Duodenal mucosa (tissue), 2 donors: Measurements from ENCODE around the gene LILRB4.
"Not testable (repeated sequence)": the region's sequence is repeated elsewhere in the genome, so short reads cannot be mapped to it uniquely, and the experiment has no call there.

Experiments used
- H3K27ac ChIP-seq: one replicate; pipeline ENCODE4 v1.7.0; 2013; ENCODE audit warnings: low read depth, low read length
- H3K27me3 ChIP-seq, 2 donors: one replicate each; pipeline ENCODE4 v1.7.0; 2013; ENCODE audit warnings: low read length in 2 of 2, control low read depth in 1 of 2; ENCODE audit not compliant: insufficient read depth in 2 of 2, control insufficient read depth in 1 of 2
- H3K36me3 ChIP-seq, 2 donors: one replicate each; pipeline ENCODE4 v1.7.0; 2013; ENCODE audit warnings: low read length in 2 of 2, control low read depth in 1 of 2; ENCODE audit not compliant: insufficient read depth in 2 of 2, control insufficient read depth in 1 of 2
- H3K4me1 ChIP-seq, 2 donors: one replicate each; pipeline ENCODE4 v1.7.0; 2013; ENCODE audit warnings: low read length in 2 of 2, control low read depth in 1 of 2; ENCODE audit not compliant: insufficient read depth in 2 of 2, control insufficient read depth in 1 of 2
- H3K4me3 ChIP-seq, 2 donors: one replicate each; pipeline ENCODE4 v1.7.0; 2013; ENCODE audit warnings: low read length in 2 of 2, low read depth in 1 of 2
- H3K9ac ChIP-seq, 2 donors: one replicate each; pipeline ENCODE4 v1.7.0; 2013; ENCODE audit warnings: low read length in 2 of 2, low read depth in 1 of 2
- H3K9me3 ChIP-seq, 2 donors: one replicate each; pipeline ENCODE4 v1.7.0; 2013; ENCODE audit warnings: low read length in 2 of 2, control low read depth in 1 of 2; ENCODE audit not compliant: control insufficient read depth in 1 of 2

The LILRB4 gene

DNA sequence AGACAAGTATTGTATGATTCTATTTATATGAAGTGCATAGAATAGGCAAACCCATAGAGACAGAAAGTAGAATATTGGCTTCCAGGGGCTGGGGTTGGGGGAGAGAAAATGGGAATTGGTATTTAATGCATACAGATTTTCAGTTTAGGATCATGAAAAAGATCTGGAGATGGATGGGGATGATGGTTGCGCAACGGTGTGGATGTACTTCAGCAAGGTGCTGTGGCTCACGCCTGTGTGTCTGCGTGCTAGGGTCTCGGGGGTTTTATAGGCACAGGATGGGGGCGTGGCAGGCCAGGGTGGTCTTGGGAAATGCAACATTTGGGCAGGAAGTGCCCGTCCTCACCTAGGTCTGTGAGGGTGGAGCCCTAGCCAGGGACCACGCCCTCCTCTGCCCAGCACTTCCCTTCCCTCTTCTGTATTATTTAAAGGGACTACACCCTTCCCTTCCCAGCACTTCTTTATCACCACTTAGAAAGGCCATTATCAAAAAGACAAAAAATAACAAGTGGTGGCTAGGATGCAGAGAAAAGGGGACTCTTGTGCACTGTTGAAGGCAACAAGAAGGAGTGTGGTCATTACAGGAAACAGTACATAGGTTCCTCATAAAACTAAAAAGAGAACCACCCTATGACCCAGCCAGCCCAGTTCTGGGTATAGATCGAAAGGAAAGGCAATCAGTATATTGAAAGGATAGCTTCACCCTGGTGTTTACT, 29.0 kb downstream of the LILRB4 start:
- no peak overlapping the region for H3K4me3 ChIP-seq
- H3K4me1 ChIP-seq, result no peaks in the 10 kb centered on the region
- no peaks in the 10 kb centered on the region for H3K36me3 ChIP-seq
- H3K27me3 ChIP-seq, result no peaks in the 10 kb centered on the region
- H3K9ac ChIP-seq, result no peak overlapping the region
- no peak overlapping the region for H3K27ac ChIP-seq
- no peaks in the 10 kb centered on the region for H3K9me3 ChIP-seq

DNA sequence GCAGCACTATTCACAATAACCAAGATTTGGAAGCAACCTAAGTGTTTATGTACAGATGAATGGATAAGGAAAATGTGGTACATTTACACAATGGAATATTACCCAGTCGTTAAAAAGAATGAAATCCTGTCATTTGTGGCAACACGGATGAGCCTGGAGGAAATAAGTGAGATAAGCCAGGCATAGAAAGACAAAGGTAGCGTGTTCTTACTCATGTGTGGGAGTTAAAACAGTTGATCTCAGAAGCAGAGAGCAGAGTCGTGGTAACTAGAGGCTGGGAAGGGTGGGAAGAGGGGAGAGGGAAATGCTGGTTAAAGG, 29.5 kb downstream of the LILRB4 start:
- H3K4me3 ChIP-seq, result no peak overlapping the region
- no peaks in the 10 kb centered on the region for H3K4me1 ChIP-seq
- H3K9ac ChIP-seq, result no peak overlapping the region
- no peaks in the 10 kb centered on the region for H3K9me3 ChIP-seq
- no peaks in the 10 kb centered on the region for H3K27me3 ChIP-seq
- H3K36me3 ChIP-seq, result no peaks in the 10 kb centered on the region
- no peak overlapping the region for H3K27ac ChIP-seq

DNA sequence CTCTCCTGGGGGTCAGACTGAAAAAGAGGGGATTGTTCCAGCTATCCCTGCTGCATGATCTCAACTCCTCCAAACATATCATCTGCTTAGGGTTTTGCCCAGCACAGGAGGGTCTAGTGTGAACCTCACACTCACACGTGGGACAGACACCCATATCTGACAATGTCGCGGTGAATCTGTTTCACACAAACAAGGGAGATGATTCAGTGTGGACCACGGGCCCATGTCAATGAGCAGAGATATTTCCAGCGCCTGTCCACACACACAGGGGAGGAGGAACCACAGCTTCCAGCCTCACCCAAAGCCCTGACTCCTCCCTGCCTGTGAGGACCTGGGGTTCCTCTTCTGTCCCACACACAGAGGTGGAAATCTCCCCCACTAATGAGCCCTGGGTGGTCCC, 31.9 kb downstream of the LILRB4 start:
- Histone ChIP-seq H3K27me3 (no peaks in the 10 kb centered on the region), H3K4me1 (no peaks in the 10 kb centered on the region), H3K36me3 (no peaks in the 10 kb centered on the region), H3K9me3 (no peaks in the 10 kb centered on the region), H3K9ac (no peak overlapping the region), H3K4me3 (no peak overlapping the region), H3K27ac (no peak overlapping the region)

DNA sequence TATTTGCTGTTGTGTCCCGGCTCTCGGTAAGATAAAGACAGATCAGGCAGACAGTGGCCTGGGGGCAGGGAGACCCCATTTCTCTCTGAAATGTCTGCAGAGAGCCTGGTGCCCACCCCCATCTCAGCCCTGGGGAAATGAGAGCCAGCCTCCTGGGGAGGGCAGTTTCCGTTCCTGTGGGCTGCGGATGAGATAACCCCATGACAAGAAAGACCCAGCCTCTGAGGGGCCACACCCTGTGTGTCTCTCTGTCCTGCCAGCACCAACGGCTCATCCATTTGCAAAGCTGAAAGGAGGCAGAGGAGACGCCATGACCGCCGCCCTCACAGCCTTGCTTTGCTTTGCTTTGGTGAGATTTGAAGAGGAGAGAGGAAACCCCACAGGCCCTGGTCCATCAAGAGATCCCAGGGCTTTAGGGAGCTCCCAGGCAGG, 33.3 kb downstream of the LILRB4 start:
- Histone ChIP-seq H3K36me3 (no peaks in the 10 kb centered on the region), H3K4me3 (no peak overlapping the region), H3K27ac (no peak overlapping the region), H3K4me1 (no peaks in the 10 kb centered on the region), H3K9ac (no peak overlapping the region), H3K9me3 (no peaks in the 10 kb centered on the region), H3K27me3 (no peaks in the 10 kb centered on the region)

DNA sequence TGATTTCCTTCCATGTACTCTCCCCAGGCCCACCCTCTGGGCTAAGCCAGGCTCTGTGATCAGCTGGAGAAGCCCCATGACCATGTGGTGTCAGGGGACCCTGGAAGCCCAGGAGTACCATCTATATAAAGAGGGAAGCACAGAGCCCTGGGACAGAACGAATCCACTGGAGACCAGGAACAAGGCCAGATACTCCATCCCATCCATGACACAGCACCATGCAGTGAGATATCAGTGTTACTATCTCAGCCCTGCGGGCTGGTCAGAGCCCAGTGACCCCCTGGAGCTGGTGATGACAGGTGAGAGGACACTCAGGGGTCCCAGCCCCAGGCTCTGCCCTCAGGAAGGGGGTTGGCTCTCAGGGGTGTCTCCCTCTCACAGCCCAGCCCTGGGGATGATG, 34.0 kb downstream of the LILRB4 start:
- H3K4me3 ChIP-seq, result no peak overlapping the region
- no peak overlapping the region for H3K27ac ChIP-seq
- H3K9ac ChIP-seq, result no peak overlapping the region
- no peaks in the 10 kb centered on the region for H3K9me3 ChIP-seq
- H3K4me1 ChIP-seq, result no peaks in the 10 kb centered on the region
- H3K27me3 ChIP-seq, result no peaks in the 10 kb centered on the region
- H3K36me3 ChIP-seq, result no peaks in the 10 kb centered on the region

DNA sequence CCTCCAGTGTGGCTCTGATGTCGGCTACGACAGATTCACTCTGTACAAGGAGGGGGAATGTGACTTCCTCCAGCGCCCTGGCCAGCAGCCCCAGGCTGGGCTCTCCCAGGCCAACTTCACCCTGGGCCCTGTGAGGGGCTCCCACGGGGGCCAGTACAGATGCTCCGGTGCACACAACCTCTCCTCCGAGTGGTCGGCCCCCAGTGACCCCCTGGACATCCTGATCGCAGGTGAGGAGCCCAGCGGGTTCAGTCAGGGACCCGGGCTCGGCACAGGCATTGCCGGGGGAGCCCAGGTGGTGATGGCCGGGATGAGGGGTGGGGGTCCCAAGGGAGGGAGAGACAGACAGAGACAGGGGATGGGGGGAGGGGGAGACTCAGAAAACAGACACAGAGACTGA, 34.9 kb downstream of the LILRB4 start:
- H3K9ac ChIP-seq, H3K4me1 ChIP-seq, H3K36me3 ChIP-seq, H3K27ac ChIP-seq, H3K9me3 ChIP-seq, H3K27me3 ChIP-seq, H3K4me3 ChIP-seq: not testable (repeated sequence)

DNA sequence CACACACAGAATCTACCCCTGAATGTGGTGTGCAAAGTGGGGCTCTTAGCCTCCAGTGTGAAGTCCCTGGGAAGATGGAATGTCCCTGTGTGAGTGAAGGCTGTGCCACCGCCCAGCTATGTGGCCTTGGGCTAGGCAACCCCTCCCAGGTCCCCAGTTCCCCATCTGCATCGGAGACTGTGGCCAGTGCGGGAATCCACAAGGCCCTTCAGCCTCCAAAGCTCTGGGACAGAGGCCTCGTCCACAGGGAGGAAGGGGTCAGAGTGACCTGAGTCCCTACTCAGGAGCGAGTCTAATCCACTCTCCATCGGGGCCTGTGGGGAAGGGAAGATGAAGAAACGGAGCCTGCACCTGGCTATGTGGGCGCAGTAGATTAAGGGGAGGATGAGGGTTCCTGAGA, 42.1 kb downstream of the LILRB4 start:
- Histone ChIP-seq H3K27ac (no peak overlapping the region), H3K4me3 (no peak overlapping the region), H3K4me1 (no peaks in the 10 kb centered on the region), H3K9me3 (no peaks in the 10 kb centered on the region), H3K9ac (no peak overlapping the region), H3K27me3 (no peaks in the 10 kb centered on the region), H3K36me3 (no peaks in the 10 kb centered on the region)

DNA sequence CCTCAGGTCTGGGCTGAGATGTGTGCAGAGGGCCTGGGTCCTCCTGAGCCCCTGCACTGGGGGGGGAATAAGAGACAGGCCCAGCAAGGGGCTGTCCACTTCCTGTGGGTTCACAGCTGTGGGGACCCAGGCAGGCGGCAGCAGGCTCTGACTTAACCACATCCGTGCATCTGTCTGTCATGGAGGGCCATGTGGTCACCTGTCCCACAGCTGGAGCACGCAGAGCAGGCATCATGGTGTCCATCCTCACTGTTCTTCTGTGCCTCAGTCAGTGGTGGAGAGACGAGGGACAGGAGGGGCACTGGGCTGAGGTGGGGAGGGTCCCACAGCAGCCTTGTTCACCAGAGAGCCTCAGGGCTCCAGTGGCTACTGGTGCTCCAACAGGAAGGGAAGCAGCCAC, 45.2 kb downstream of the LILRB4 start:
- Histone ChIP-seq H3K27me3 (no peaks in the 10 kb centered on the region), H3K9me3 (no peaks in the 10 kb centered on the region), H3K4me1 (no peaks in the 10 kb centered on the region), H3K4me3 (no peak overlapping the region), H3K9ac (no peak overlapping the region), H3K36me3 (no peaks in the 10 kb centered on the region), H3K27ac (no peak overlapping the region)

DNA sequence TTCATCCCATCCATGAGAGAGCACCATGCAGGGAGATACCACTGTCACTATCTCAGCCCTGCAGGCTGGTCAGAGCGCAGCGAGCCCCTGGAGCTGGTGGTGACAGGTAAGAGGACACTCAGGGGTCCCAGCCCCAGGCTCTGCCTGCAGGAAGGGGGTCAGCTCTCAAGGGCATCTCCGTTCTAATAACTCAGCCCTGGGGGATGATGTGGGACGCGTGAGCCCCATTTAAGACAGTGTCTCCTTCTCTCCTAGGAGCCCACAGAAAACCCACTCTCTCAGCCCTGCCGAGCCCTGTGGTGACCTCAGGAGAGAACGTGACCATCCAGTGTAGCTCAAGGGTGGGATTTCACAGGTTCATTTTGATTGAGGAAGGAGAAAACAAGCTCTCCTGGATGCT, 46.0 kb downstream of the LILRB4 start:
- H3K27ac ChIP-seq, result no peak overlapping the region
- no peaks in the 10 kb centered on the region for H3K4me1 ChIP-seq
- no peak overlapping the region for H3K4me3 ChIP-seq
- H3K9ac ChIP-seq, result no peak overlapping the region
- no peaks in the 10 kb centered on the region for H3K36me3 ChIP-seq
- H3K27me3 ChIP-seq, result no peaks in the 10 kb centered on the region
- H3K9me3 ChIP-seq, result no peaks in the 10 kb centered on the region

DNA sequence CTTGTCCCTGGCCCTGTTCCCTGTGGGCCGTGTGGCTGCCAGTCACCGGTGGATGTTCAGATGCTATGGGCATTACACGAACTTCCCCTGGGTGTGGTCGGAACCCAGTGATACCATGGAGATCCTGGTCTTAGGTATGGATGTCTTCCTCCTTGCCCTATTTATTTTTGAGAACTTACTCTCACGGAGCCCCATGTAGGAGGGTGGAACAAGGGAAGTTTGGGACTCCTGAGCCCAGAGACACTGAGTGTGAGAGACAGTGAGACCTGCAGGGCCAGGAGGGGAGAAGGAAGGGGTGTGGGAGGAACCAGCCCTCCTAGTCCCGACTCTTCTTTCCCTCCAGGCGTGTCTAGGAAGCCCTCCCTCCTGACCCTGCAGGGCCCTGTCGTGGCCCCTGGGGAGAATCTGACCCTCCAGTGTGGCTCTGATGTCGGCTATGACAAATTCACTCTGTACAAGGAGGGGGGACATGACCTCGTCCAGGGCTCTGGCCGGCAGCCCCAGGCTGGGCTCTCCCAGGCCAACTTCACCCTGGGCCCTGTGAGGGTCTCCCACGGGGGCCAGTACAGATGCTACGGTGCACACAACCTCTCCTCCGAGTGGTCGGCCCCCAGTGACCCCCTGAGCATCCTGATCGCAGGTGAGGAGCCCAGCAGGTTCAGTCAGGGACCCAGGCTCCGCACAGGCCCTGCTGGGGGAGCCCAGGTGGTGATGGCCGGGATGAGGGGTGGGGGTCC, 46.6 kb downstream of the LILRB4 start:
- Histone ChIP-seq H3K36me3 (no peaks in the 10 kb centered on the region), H3K9ac (no peak overlapping the region), H3K4me3 (no peak overlapping the region), H3K9me3 (no peaks in the 10 kb centered on the region), H3K27ac (no peak overlapping the region), H3K27me3 (no peaks in the 10 kb centered on the region), H3K4me1 (no peaks in the 10 kb centered on the region)
